ENCODE data around the gene UPP2.

GRCh38 chr2:158091647-158092046, 10.0 kb upstream of the UPP2 start:
- no peak for TF ChIP-seq ELF4 (CRISPR knock-in tag; IDR thresholded peaks at IDR 0.05; ENCODE audit: low read depth)
- TF ChIP-seq CTCF (IDR thresholded peaks at IDR 0.05): no peak
- no peak for TF ChIP-seq ESRRA (CRISPR knock-in tag; IDR thresholded peaks at IDR 0.05; ENCODE audit: borderline replicate concordance)
- TF ChIP-seq ZNF232 (CRISPR knock-in tag; IDR thresholded peaks at IDR 0.05): no peak
- no peak for TF ChIP-seq SP1 (CRISPR knock-in tag; conservative IDR thresholded peaks at IDR 0.05)
- TF ChIP-seq FOXP1 (CRISPR knock-in tag; IDR thresholded peaks at IDR 0.05; ENCODE audit: borderline replicate concordance): no peak
- TF ChIP-seq, protein P1, sequence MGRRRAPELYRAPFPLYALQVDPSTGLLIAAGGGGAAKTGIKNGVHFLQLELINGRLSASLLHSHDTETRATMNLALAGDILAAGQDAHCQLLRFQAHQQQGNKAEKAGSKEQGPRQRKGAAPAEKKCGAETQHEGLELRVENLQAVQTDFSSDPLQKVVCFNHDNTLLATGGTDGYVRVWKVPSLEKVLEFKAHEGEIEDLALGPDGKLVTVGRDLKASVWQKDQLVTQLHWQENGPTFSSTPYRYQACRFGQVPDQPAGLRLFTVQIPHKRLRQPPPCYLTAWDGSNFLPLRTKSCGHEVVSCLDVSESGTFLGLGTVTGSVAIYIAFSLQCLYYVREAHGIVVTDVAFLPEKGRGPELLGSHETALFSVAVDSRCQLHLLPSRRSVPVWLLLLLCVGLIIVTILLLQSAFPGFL (CRISPR knock-in tag; IDR thresholded peaks at IDR 0.05; ENCODE audit: borderline replicate concordance): no peak
- TF ChIP-seq, protein P2, sequence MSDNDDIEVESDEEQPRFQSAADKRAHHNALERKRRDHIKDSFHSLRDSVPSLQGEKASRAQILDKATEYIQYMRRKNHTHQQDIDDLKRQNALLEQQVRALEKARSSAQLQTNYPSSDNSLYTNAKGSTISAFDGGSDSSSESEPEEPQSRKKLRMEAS (CRISPR knock-in tag; IDR thresholded peaks at IDR 0.05): no peak
- TF ChIP-seq AFF4 (CRISPR knock-in tag; IDR thresholded peaks at IDR 0.05; ENCODE audit: borderline replicate concordance): no peak
- TF ChIP-seq CREB1 (CRISPR knock-in tag; IDR thresholded peaks at IDR 0.05): no peak
- no peak for TF ChIP-seq CREM (CRISPR knock-in tag; IDR thresholded peaks at IDR 0.05)
- no peak for TF ChIP-seq MLX (CRISPR knock-in tag; IDR thresholded peaks at IDR 0.05)
- no peak for TF ChIP-seq ZNF219 (CRISPR knock-in tag; IDR thresholded peaks at IDR 0.05; ENCODE audit: borderline replicate concordance)

All from WTC11 (cell line).